Activated T-cell treated with anti-CD3 and anti-CD28 coated beads, Interleukin-2, amount 50 U/mL, for 72 hours (primary cell): Measurements from ENCODE around the gene EIF3A. TPM values are rescaled to one million over a fixed set of nuclear protein-coding genes. Genes with fewer than 3 reads are reported as not detected.
"Not testable (repeated sequence)": the region's sequence is repeated elsewhere in the genome, so short reads cannot be mapped to it uniquely, and the experiment has no call there.

Source experiments
- ATAC-seq, 2 donors: fragments of 150-1000 bp; cut with Tn5 transposase; replicated peaks in 1 of 2; 2 replicates each; pipeline ENCODE4 v1.10.0; 2021; ENCODE audit warnings: moderate library complexity in 2 of 2, mild to moderate bottlenecking in 1 of 2
- DNase-seq, 2 donors: peaks; one replicate each; pipeline ENCODE4 v3.0.0; 2021 to 2022; ENCODE audit warnings: mixed read lengths in 1 of 2
- H3K27ac Mint-ChIP-seq: one replicate; pipeline ENCODE4 v1.8.0; 2022; ENCODE audit warnings: mild to moderate bottlenecking, moderate library complexity, mixed read lengths
- H3K27me3 Mint-ChIP-seq: one replicate; pipeline ENCODE4 v1.8.0; 2022; ENCODE audit warnings: low read depth, mixed read lengths
- H3K36me3 Mint-ChIP-seq, 2 donors: one replicate each; pipeline ENCODE4 v1.8.0; 2022; ENCODE audit warnings: mixed read lengths in 2 of 2, mild to moderate bottlenecking in 1 of 2; ENCODE audit not compliant: insufficient read depth in 2 of 2
- H3K4me1 Mint-ChIP-seq: one replicate; pipeline ENCODE4 v1.8.0; 2022; ENCODE audit warnings: low read depth, mixed read lengths
- H3K4me3 Mint-ChIP-seq, 2 donors: one replicate each; pipeline ENCODE4 v1.8.0; 2022; ENCODE audit warnings: mild to moderate bottlenecking in 2 of 2, mixed read lengths in 2 of 2, moderate library complexity in 2 of 2
- H3K9me3 Mint-ChIP-seq, 2 donors: one replicate each; pipeline ENCODE4 v1.8.0; 2022; ENCODE audit warnings: mixed read lengths in 2 of 2
- total RNA-seq, 2 donors: library from RNA; stranded (reverse); gene quantifications; one replicate each; pipeline ENCODE4 v1.2.3, GENCODE V29; 2022

EIF3A gene
- total RNA-seq, result 100 to 1,000 TPM; 160 to 164 TPM

DNA sequence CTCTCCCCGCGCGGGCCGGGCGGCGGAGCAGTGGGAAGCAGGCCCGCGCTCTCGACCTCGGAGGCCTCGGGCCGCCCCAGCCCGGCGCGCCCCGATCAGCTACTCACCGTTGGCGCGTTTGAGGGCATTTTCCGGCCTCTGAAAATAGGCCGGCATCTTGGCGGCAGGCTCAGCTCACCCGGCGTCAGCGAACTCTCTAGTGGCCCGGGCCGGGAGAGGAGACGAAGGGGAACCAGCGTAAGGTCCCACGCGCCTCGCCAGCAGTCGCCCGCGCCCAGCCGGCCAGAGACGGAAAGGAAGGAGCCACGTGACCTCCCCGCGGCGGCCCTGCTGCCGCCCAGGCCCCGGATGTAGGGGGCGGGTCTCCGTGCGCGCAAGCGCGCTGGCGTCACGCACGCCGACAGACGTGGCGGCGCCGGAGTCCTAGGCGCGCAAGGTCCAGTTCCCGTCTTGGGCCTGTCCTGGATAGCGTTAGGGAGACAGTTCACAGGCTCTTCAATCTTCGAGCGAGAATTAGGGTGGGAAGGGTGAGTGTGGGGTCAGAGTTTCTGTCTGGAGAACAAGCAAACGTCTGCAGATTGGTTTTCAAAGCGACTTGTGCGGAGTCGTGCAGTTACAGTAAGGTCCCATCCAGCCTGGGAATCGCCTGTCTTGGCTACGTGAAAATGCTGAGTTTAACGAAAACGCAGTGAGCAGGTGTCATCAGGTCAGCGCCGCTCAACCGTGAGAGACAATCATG is at the start of gene EIF3A:
Gene EIF3A (minus strand): TSS at position 297 of the 739 bp plus-strand sequence. CDS start 141 bp downstream, at position 156.
- peak; percentile 90 to 91 for ATAC-seq
- Mint-ChIP-seq H3K27me3 (no peaks in the 10 kb centered on the region), H3K36me3 (peaks cover 5 to 19% of the 10 kb centered on the region in 2 donors), H3K9me3 (no peaks in the 10 kb centered on the region), H3K4me3 (peak within 1 kb of the TSS; percentile 92 to 99), H3K27ac (peak within 1 kb of the TSS; percentile 99), H3K4me1 (peaks cover 46% of the 10 kb centered on the region)
- peak; percentile 95 to 97 for DNase-seq

- Mint-ChIP-seq H3K9me3 (peaks cover 1 to 2% of the 10 kb centered on the region in 2 donors), H3K27ac (peak overlapping the region; percentile 99), H3K4me1 (peaks cover 60% of the 10 kb centered on the region), H3K4me3 (peak overlapping the region in 1 of 2 donors; percentile 49), H3K27me3 (no peaks in the 10 kb centered on the region), H3K36me3 (peaks cover 31 to 59% of the 10 kb centered on the region in 2 donors)
- DNase-seq (no peak), ATAC-seq (no peak)
These were observed 49.1 kb upstream of the EIF3A start for GRCh38 chr10:119129721-119130120.

- H3K27ac Mint-ChIP-seq, result peak overlapping the region; percentile 27
- H3K27me3 Mint-ChIP-seq, result no peaks in the 10 kb centered on the region
- H3K9me3 Mint-ChIP-seq, result peaks cover 0 to 2% of the 10 kb centered on the region in 2 donors
- peaks cover 28% of the 10 kb centered on the region for H3K4me1 Mint-ChIP-seq
- H3K4me3 Mint-ChIP-seq, result no peak overlapping the region
- DNase-seq, result no peak
- no peak for ATAC-seq
- peaks cover 19 to 44% of the 10 kb centered on the region in 2 donors for H3K36me3 Mint-ChIP-seq
These were observed 45.3 kb upstream of the EIF3A start for GRCh38 chr10:119125942-119126341.

DNA sequence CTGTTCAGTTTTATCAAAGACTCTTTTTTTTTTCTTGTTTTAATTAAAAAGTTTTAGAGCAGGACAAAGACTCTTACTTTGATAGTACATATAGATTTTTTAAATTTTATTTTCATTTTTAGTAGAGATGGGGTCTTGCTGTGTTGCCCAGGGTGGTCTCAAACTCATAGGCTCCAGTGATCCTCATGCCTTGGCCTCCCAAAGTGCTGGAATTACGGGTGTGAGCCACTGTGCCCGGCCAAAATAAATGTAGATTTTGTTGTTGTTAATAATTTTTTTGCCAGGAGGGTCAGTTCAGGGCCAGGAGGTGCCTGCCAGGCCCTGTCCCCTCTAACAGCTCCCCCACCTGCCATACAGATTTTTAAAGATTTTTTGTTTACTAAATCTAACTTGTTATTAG is 40.3 kb upstream of the EIF3A start:
- H3K4me1 Mint-ChIP-seq, result peaks cover 14% of the 10 kb centered on the region
- H3K27ac Mint-ChIP-seq, result no peak overlapping the region
- H3K9me3 Mint-ChIP-seq, result no peaks in the 10 kb centered on the region
- DNase-seq, result no peak
- H3K4me3 Mint-ChIP-seq, result no peak overlapping the region
- H3K36me3 Mint-ChIP-seq, result peaks cover 5 to 21% of the 10 kb centered on the region in 2 donors
- no peak for ATAC-seq
- no peaks in the 10 kb centered on the region for H3K27me3 Mint-ChIP-seq

DNA sequence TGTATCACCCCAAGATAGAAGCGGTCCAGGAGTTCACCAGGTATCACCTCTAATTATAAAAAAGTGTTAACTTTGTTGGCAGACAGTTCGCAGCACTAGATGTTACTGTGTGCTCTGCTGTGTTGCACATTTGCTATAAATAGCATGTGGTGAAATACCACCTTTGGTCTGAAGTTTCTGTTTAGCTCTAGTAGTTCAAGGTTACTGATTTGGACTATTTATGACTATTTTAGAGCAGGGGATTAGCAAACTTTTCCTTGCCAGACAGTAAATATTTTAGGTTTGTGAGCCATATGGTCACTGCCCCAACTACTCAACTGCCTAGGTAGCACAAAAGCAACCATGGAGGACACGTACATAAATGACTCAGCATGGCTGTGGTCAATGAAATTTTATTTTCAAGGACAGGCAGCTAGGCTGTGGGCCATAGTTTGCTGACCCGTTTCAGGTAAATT is 39.8 kb upstream of the EIF3A start:
- no peak overlapping the region for H3K27ac Mint-ChIP-seq
- H3K4me3 Mint-ChIP-seq, result no peak overlapping the region
- peaks cover 14% of the 10 kb centered on the region for H3K4me1 Mint-ChIP-seq
- ATAC-seq (peak; percentile 51 to 81), DNase-seq (no peak)
- no peaks in the 10 kb centered on the region for H3K9me3 Mint-ChIP-seq
- peaks cover 4 to 20% of the 10 kb centered on the region in 2 donors for H3K36me3 Mint-ChIP-seq
- no peaks in the 10 kb centered on the region for H3K27me3 Mint-ChIP-seq

DNA sequence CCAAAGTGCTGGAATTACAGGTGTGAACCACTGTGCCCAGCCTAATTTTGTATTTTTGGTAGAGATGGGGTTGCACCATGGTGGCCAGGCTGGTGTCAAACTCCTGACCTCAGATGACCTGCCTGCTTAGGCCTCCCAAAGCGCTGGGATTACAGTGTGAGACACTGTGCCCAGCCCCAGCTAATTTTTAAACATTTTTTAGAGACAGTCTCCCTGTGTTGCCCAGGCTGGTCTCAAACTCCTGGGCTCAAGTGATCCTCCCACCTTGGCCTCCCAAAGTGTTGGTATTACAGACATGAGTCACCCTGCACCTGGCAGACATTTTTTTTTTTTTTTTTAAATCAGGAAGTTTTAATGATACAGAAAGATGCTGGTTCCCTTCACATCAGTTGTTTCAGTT is 38.8 kb upstream of the EIF3A start:
- ATAC-seq, result no peak
- Mint-ChIP-seq H3K27me3 (no peaks in the 10 kb centered on the region), H3K36me3 (peaks cover 5 to 22% of the 10 kb centered on the region in 2 donors), H3K9me3 (no peaks in the 10 kb centered on the region), H3K4me3 (no peak overlapping the region), H3K4me1 (peaks cover 15% of the 10 kb centered on the region), H3K27ac (no peak overlapping the region)
- no peak for DNase-seq

DNA sequence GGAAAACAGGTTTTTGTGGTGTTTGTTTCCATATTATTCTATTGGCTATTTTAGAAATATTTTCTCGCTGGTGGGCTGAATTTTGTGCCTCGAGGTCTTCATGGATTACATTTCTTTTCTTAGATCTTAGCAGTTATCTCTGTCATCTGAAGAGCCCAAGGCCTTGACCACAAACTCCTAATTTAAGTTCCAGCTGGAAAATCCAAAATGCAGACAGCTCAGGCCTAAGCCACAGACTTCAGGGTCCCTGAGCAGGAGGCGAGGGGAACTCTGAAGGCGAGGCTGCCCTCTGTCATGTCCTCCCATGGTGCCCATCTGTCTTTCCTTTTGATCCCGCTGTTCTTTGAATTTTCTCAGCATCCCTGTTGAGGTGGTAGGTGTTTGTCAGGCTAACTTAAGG is 37.6 kb upstream of the EIF3A start:
- peaks cover 9 to 28% of the 10 kb centered on the region in 2 donors for H3K36me3 Mint-ChIP-seq
- H3K27ac Mint-ChIP-seq, result no peak overlapping the region
- DNase-seq, result no peak
- H3K4me3 Mint-ChIP-seq, result no peak overlapping the region
- ATAC-seq, result no peak
- no peaks in the 10 kb centered on the region for H3K27me3 Mint-ChIP-seq
- no peaks in the 10 kb centered on the region for H3K9me3 Mint-ChIP-seq
- H3K4me1 Mint-ChIP-seq, result peaks cover 23% of the 10 kb centered on the region

GRCh38 chr10:119116326-119116951 is 35.8 kb upstream of the EIF3A start:
- no peaks in the 10 kb centered on the region for H3K27me3 Mint-ChIP-seq

DNA sequence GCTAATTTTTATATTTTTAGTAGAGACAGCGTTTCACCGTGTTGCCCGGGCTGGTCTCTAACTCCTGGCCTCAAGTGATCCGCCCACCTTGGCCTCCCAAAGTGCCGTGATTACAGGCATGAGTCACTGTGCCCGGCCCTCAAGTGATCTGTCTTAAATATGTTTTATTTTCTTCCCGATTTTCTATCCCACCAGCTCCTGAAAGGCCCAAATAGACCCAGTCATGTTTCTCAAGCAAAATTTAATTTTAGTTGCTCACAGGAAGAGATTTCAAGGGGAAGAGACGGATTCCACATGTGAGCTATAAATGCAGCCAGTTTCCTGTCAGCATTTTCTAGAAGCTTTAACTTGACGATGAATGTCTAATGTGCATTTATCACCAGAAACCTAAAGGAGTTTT is 35.3 kb upstream of the EIF3A start:
- no peak for ATAC-seq
- H3K4me1 Mint-ChIP-seq, result peaks cover 16% of the 10 kb centered on the region
- no peaks in the 10 kb centered on the region for H3K27me3 Mint-ChIP-seq
- peaks cover 12 to 21% of the 10 kb centered on the region in 2 donors for H3K36me3 Mint-ChIP-seq
- H3K4me3 Mint-ChIP-seq, result no peak overlapping the region
- DNase-seq, result no peak
- no peaks in the 10 kb centered on the region for H3K9me3 Mint-ChIP-seq
- H3K27ac Mint-ChIP-seq, result peak overlapping the region; percentile 64

More at GRCh38 chr10:119116326-119116951, 35.8 kb upstream of the EIF3A start:
- no peak for ATAC-seq
- Mint-ChIP-seq H3K36me3 (peaks cover 12 to 22% of the 10 kb centered on the region in 2 donors), H3K9me3 (no peaks in the 10 kb centered on the region), H3K27ac (peak overlapping the region; percentile 64), H3K4me3 (no peak overlapping the region), H3K4me1 (peaks cover 16% of the 10 kb centered on the region)
- no peak for DNase-seq

DNA sequence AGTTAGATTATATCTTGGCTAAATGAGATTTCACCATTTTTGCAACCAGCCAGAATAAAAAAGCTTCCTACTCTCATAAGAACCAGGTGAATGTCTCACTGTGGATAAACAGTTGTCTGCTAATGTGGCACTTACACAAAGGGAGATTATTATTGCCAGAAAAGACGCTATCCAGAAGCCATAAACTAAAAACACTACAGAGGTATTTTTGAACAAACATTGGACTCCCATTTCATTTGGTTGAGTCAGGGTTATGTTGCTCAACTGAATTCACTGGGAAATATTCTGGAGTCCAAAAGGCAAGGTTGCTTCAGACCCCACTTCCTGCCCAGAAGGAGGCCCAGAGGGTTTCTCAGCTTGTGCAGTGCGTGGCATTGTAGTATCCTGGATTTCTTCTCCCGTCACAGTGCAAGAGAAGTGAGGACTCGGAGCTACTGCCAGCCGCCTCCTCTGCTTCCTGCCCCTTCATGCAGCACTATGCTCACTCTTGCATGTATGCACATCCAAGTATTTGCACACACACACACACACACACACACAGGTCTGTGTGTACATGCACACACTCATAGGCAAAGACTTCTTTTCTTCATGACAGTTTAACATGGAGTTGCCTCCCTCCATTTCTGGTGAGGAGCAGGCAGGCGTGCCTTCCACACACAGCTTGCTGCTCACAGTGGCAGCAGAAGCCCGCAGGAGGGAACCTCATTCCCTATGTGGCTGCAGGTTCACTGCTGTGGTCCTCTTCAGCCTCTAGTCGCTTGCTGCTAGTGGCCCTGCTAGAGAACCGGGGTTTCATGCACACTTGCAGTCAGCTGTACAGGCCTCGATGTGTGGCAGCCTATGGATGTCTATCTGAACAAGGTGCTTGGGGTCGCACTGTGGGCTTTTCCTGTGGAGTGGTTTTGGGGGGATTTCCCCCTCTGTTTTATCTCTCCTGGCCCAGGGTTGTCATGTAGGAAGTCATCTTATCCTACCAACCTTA is 33.4 kb upstream of the EIF3A start:
- ATAC-seq, result no peak
- Mint-ChIP-seq H3K27ac (peak overlapping the region; percentile 75), H3K36me3 (peaks cover 12 to 28% of the 10 kb centered on the region in 2 donors)

DNA sequence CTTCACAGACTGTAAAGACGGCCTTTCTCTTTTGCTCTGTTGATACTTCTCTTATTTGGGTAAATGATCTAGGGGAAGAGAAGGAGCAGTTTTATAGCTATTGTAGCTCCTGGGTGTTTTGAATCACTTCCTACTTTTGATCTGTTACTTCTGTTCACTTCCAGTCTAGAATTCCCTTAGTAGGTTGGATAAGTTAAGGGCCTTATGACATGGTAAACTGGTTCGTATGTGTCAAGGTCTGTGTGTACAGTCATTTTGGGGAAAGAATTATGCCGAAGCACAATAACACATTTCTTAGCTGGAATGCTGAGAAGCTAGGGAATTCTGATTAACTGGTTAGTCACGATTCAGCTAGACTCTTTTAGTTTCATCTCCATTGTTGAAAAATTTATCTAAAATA is 31.4 kb upstream of the EIF3A start:
- Mint-ChIP-seq H3K27ac (no peak overlapping the region), H3K36me3 (peaks cover 13 to 24% of the 10 kb centered on the region in 2 donors), H3K9me3 (no peaks in the 10 kb centered on the region), H3K4me1 (peaks cover 9% of the 10 kb centered on the region), H3K27me3 (no peaks in the 10 kb centered on the region), H3K4me3 (no peak overlapping the region)
- DNase-seq (no peak), ATAC-seq (no peak)

More for the DNA sequence above, 33.4 kb upstream of the EIF3A start:
- no peak overlapping the region for H3K4me3 Mint-ChIP-seq
- no peaks in the 10 kb centered on the region for H3K27me3 Mint-ChIP-seq
- H3K4me1 Mint-ChIP-seq, result peaks cover 9% of the 10 kb centered on the region
- DNase-seq, result no peak
- H3K9me3 Mint-ChIP-seq, result no peaks in the 10 kb centered on the region

DNA sequence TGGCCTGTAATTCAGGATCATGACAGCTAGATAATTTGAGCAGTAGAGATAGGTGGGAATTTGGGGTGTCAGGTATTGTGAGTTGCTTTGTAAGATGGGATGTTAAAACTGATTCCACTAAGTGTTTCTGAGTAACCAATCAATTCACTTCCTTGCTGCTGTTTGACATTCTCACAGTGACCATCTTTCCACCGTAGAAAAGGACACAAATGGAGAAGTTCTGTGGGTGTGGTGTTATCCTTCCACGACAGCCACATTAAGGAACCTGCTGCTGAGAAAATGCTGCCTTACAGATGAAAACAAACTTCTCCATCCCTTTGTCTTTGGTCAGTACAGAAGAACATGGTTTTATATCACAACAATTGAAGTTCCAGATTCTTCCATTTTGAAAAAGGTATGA is 27.2 kb upstream of the EIF3A start:
- ATAC-seq, DNase-seq: not testable (repeated sequence)
- peaks cover 6 to 16% of the 10 kb centered on the region in 2 donors for H3K36me3 Mint-ChIP-seq

More for the DNA sequence above, 27.2 kb upstream of the EIF3A start:
- not testable (repeated sequence) for H3K27ac Mint-ChIP-seq, H3K9me3 Mint-ChIP-seq, H3K4me3 Mint-ChIP-seq, H3K27me3 Mint-ChIP-seq
- H3K4me1 Mint-ChIP-seq, result peaks cover 13% of the 10 kb centered on the region
